GM12878 (cell line): ENCODE data around the gene FXYD4. TPM values are rescaled to one million over a fixed set of nuclear protein-coding genes. Genes with fewer than 3 reads are reported as not detected.
"Not testable (repeated sequence)": the region's sequence is repeated elsewhere in the genome, so short reads cannot be mapped to it uniquely, and the experiment has no call there.

ENCODE experiments used
- ATAC-seq: fragments of 200-7000 bp; cut with Tn5 transposase; 3 replicates; pipeline ENCODE4 v1.9.1; 2020; ENCODE audit warnings: mild to moderate bottlenecking, moderate library complexity
- BruUV-seq: library from RNA; stranded (reverse); fragments of 400-500 nt; replicated peaks from 2 replicates; lab custom pipeline; 2021; lab: Mats Ljungman, UMichigan
- CTCF ChIA-PET: fragments of 300-600 bp; sonication (Branson Sonifier 250); formaldehyde crosslinking; extraction: SDS; loops from one replicate; lab custom pipeline; 2021; ENCODE audit warnings: inconsistent platforms; lab: Yijun Ruan, JAX
- POLR2A ChIA-PET: fragments of 350-600 bp; formaldehyde crosslinking; extraction: SDS; loops from one replicate; lab custom pipeline; 2021; ENCODE audit warnings: inconsistent platforms; lab: Charles Lee
- RAD21 ChIA-PET: fragments of 300-600 bp; sonication (Branson Sonifier 250); formaldehyde crosslinking; loops from one replicate; lab custom pipeline; 2023; ENCODE audit warnings: antibody characterized with exemption; ENCODE audit not compliant: unreplicated experiment; lab: Charles Lee
- SMC1A ChIA-PET: fragments of 300-600 bp; sonication (Branson Sonifier 250); formaldehyde crosslinking; loops from one replicate; lab custom pipeline; 2023; ENCODE audit not compliant: unreplicated experiment, uncharacterized antibody; lab: Charles Lee
- DNase-seq: peaks from one replicate; pipeline ENCODE4 v3.0.0-alpha.2; 2011; ENCODE audit warnings: low read depth, low spot score
- FAIRE-seq: peaks from 3 replicates; lab custom pipeline; 2011; peaks lifted over from hg19 to GRCh38; lab: Jason Lieb, UNC
- H2AFZ ChIP-seq: 2 replicates; pipeline ENCODE4 v1.6.0; 2011; ENCODE audit warnings: low read depth, low read length, control low read depth; ENCODE audit not compliant: control insufficient read depth
- H3K27ac ChIP-seq: 2 replicates; pipeline ENCODE4 v1.5.1; 2011; ENCODE audit warnings: control low read depth; ENCODE audit not compliant: control insufficient read depth, insufficient read depth
- H3K27me3 ChIP-seq, 2 experiments: replicated peaks in 1 of 2; 2 replicates each; pipeline versions ENCODE4 v1.6.0 to v1.6.1; 2011; ENCODE audit warnings: low read length in 1 of 2; ENCODE audit not compliant: control insufficient read depth in 2 of 2, insufficient read depth in 2 of 2
- H3K36me3 ChIP-seq, 2 experiments: 2 replicates each; pipeline ENCODE4 v1.5.1; 2011; ENCODE audit warnings: low read length in 1 of 2; ENCODE audit not compliant: control insufficient read depth in 2 of 2, insufficient read depth in 2 of 2
- H3K4me1 ChIP-seq: 2 replicates; pipeline ENCODE4 v1.6.1; 2011; ENCODE audit warnings: mild to moderate bottlenecking, low read length, moderate library complexity, mixed read lengths; ENCODE audit not compliant: control insufficient read depth, insufficient read depth
- H3K4me2 ChIP-seq: 2 replicates; pipeline ENCODE4 v1.6.0; 2011; ENCODE audit warnings: control low read depth; ENCODE audit not compliant: control insufficient read depth, insufficient read depth
- H3K4me3 ChIP-seq: fragments of 200-600 bp; sonication (generic); 2 replicates; pipeline ENCODE4 v1.5.1; 2016
- H3K79me2 ChIP-seq: 2 replicates; pipeline ENCODE4 v1.6.0; 2011; ENCODE audit warnings: low read length; ENCODE audit not compliant: control insufficient read depth, insufficient read depth
- H3K9ac ChIP-seq: 2 replicates; pipeline ENCODE4 v1.8.0; 2011; ENCODE audit warnings: low read length, control low read depth, mixed read lengths; ENCODE audit not compliant: control insufficient read depth, insufficient read depth
- H3K9me3 ChIP-seq: replicated peaks from 3 replicates; pipeline ENCODE4 v1.5.1; 2011; ENCODE audit warnings: mild to moderate bottlenecking, low read length; ENCODE audit not compliant: control insufficient read depth, insufficient read depth
- H4K20me1 ChIP-seq: 2 replicates; pipeline ENCODE4 v1.6.0; 2011; ENCODE audit not compliant: control insufficient read depth, insufficient read depth
- CEBPZ ChIP-seq: fragments of 150-350 bp; IDR thresholded peaks from 2 replicates; pipeline ENCODE4 v1.6.1; 2016; ENCODE audit warnings: low read depth, low read length
- FOXK2 ChIP-seq: fragments of 450-650 bp; IDR thresholded peaks from 2 replicates; pipeline ENCODE4 v1.6.1; 2017; ENCODE audit warnings: mild to moderate bottlenecking, moderate library complexity
- SREBF2 ChIP-seq: IDR thresholded peaks from 2 replicates; pipeline ENCODE4 v1.6.1; 2012; ENCODE audit warnings: mild to moderate bottlenecking, low read length
- WGBS: methylation state at CpG from one replicate; pipeline ENCODE4 v1.1.6; 2016; ENCODE audit warnings: low lambda C conversion rate; ENCODE audit not compliant: insufficient replicate concordance, insufficient coverage; ENCODE audit errors: missing lambda C conversion rate; 5-methylcytosine and 5-hydroxymethylcytosine counted together
- in situ Hi-C: fragments of 300-500 bp; cut with MboI; formaldehyde crosslinking; loops from 9 replicates; pipeline ENCODE4 v1.14.3; 2018; ENCODE audit warnings: mixed read lengths
- intact Hi-C: fragments of 100-400 bp; cut with micrococcal nuclease; formaldehyde crosslinking; loops from one replicate; pipeline ENCODE4 v1.14.2; 2022; ENCODE audit not compliant: unreplicated experiment
- polyA plus RNA-seq, 11 experiments: library from polyadenylated mRNA; depleted of rRNA in 4 of 11; unstranded in 6 of 11; stranded (reverse) in 5 of 11; fragments of >200 nt; fragmentation: Nextera tagmentation in 4 of 11; fragmentation: Illumina TruSeq in 1 of 11; extraction: Ambion mirVana in 4 of 11; extraction: Trizol in 1 of 11; gene quantifications; 1 replicate in 1 of 11; 2 replicates in 10 of 11; pipeline versions ENCODE4 v1.2.1 to v1.2.3, GENCODE V29; 2011 to 2016; ENCODE audit warnings: inconsistent platforms in 2 of 11, missing spikeins in 2 of 11, low read depth in 1 of 11
- total RNA-seq, 4 experiments: library from RNA; depleted of rRNA in 3 of 4; stranded (reverse); fragments of >200 nt in 3 of 4; fragmentation: Illumina TruSeq in 1 of 4; extraction: Trizol in 1 of 4; gene quantifications; 2 replicates each; pipeline versions ENCODE4 v1.2.1 to v1.2.3, GENCODE V29; 2013 to 2021

The FXYD4 gene
- total and polyA plus RNA-seq, 10 of the 15 experiments (the other 5 are each of a cell fraction or from before 2014, with no cell fraction given): not detected

- TF ChIP-seq FOXK2 (no peak), SREBF2 (no peak), CEBPZ (no peak)
Measured at GRCh38 chr10:43392748-43393147, 21.3 kb downstream of the FXYD4 start (continued).

GRCh38 chr10:43393186-43393585, 21.8 kb downstream of the FXYD4 start:
- intact Hi-C loops: loop anchor here (10.0 kb wide), 1 partner anchor 758 kb away; the partner anchor contains the start of gene ZNF33B

More at GRCh38 chr10:43393186-43393585, 21.8 kb downstream of the FXYD4 start:
- H3K4me2 ChIP-seq, DNase-seq, H3K27me3 ChIP-seq, RAD21 ChIA-PET, H3K9me3 ChIP-seq, BruUV-seq, H3K4me1 ChIP-seq, H3K27ac ChIP-seq, ATAC-seq, H3K9ac ChIP-seq, H3K4me3 ChIP-seq, FAIRE-seq, H2AFZ ChIP-seq: not testable (repeated sequence)
- Histone ChIP-seq H3K36me3 (peaks cover 26 to 33% of the 10 kb centered on the region in 2 experiments), H4K20me1 (peaks cover 20% of the 10 kb centered on the region), H3K79me2 (peaks cover 81% of the 10 kb centered on the region)
- CTCF ChIA-PET: interaction anchor here (0.9 kb wide), 1 partner anchor 44 kb away, joined by 3 read pairs; the partner anchor contains the start of gene ZNF487
- in situ Hi-C loops: loop anchor here (25.0 kb wide), 2 partner anchors 106 to 606 kb away; partner anchors contain the start of gene BMS1
- POLR2A ChIA-PET: interaction anchor here (1.3 kb wide), 1 partner anchor 61 kb away, joined by 4 read pairs; no protein-coding TSS in a partner anchor
- SMC1A ChIA-PET: interaction anchor here (1.0 to 1.7 kb wide), 3 partner anchors 8 to 59 kb away, joined by 3 to 6 read pairs (median 5); no protein-coding TSS in a partner anchor
- WGBS: 96% methylated on average over 11 of the region's 11 CpGs
